HG03575 (cell line): ENCODE measurements around the gene FAM221B.

Experiments used
- ATAC-seq: cut with Tn5 transposase; IDR thresholded peaks from one replicate; pipeline ENCODE4 v1.9.1; 2021; ENCODE audit not compliant: unreplicated experiment, insufficient number of reproducible peaks, low FRiP score; ENCODE audit errors: extremely low read depth

Gene FAM221B

GRCh38 chr9:35828716-35829083 is at the start of gene FAM221B:
FAM221B (minus strand) TSS chr9:35828732; CDS start chr9:35826161, 2,571 bp downstream.
- ATAC-seq, result no peak

- no peak for ATAC-seq
Measured at GRCh38 chr9:35872505-35872904, 44.0 kb upstream of the FAM221B start.

GRCh38 chr9:35871545-35871944 is 43.0 kb upstream of the FAM221B start:
- no peak for ATAC-seq

GRCh38 chr9:35870351-35870923 is 41.9 kb upstream of the FAM221B start, which contains the start of gene OR13J1:
OR13J1 (minus strand) TSS chr9:35870401; CDS start chr9:35870401, 0 bp downstream.
- no peak for ATAC-seq

GRCh38 chr9:35869621-35870216 is 41.2 kb upstream of the FAM221B start:
- no peak for ATAC-seq

GRCh38 chr9:35868933-35869332 is 40.4 kb upstream of the FAM221B start:
- ATAC-seq, result no peak

- ATAC-seq, result no peak
Measured at GRCh38 chr9:35867538-35867937, 39.0 kb upstream of the FAM221B start.

GRCh38 chr9:35864695-35865255 is 36.2 kb upstream of the FAM221B start:
- ATAC-seq, result no peak

GRCh38 chr9:35863583-35863982 is 35.1 kb upstream of the FAM221B start:
- no peak for ATAC-seq

GRCh38 chr9:35862328-35862727 is 33.8 kb upstream of the FAM221B start:
- ATAC-seq, result no peak

GRCh38 chr9:35861161-35861897 is 32.8 kb upstream of the FAM221B start:
- no peak for ATAC-seq

GRCh38 chr9:35859990-35860339 is 31.4 kb upstream of the FAM221B start:
- no peak for ATAC-seq

- ATAC-seq, result no peak
Measured at GRCh38 chr9:35859310-35859989, 30.9 kb upstream of the FAM221B start.

- ATAC-seq, result no peak
Measured at GRCh38 chr9:35858458-35858857, 29.9 kb upstream of the FAM221B start.

GRCh38 chr9:35856882-35857281 is 28.4 kb upstream of the FAM221B start:
- no peak for ATAC-seq

- no peak for ATAC-seq
Measured at GRCh38 chr9:35856206-35856605, 27.7 kb upstream of the FAM221B start.

GRCh38 chr9:35854091-35854762 is 25.7 kb upstream of the FAM221B start:
- no peak for ATAC-seq

GRCh38 chr9:35852876-35853865 is 24.6 kb upstream of the FAM221B start:
- ATAC-seq, result no peak
